GM18951 (cell line): ENCODE results near the gene HTR2B.
"Not testable (repeated sequence)": the region's sequence is repeated elsewhere in the genome, so short reads cannot be mapped to it uniquely, and the experiment has no call there.

ENCODE experiments used
- POLR2A ChIP-seq: IDR thresholded peaks from 4 replicates; pipeline ENCODE4 v1.6.1; 2011; ENCODE audit warnings: mild to moderate bottlenecking; ENCODE audit not compliant: insufficient read length, insufficient read depth; ENCODE audit errors: extremely low read depth
- in situ Hi-C: fragments of 300-500 bp; cut with MboI; formaldehyde crosslinking; loops from one replicate; pipeline ENCODE4 v1.12.0; 2022; ENCODE audit warnings: low sequenced_read_pairs, mixed read lengths, inconsistent platforms; ENCODE audit not compliant: unreplicated experiment

The HTR2B gene

DNA sequence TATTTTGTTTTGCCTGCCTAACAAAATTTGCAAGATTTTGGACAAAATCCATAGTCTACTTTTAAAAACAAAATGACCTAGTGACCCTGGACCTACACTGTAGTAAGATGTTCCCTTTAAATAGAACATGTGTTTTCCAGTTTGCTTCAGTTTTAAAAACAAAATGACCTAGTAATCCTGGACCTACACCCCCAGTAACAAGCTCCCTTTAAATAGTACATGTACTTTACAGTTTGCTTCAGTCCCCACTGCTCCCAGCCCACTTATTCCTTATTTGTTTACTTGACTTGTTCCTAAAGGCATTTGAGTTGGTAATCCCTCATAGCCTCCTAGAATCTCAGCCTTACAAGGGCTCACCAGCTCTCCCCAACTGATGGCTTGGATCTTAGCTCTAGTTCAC lies 34.5 kb upstream of the HTR2B start:
- in situ Hi-C loops: no loop called here
- no peak for TF ChIP-seq POLR2A

DNA sequence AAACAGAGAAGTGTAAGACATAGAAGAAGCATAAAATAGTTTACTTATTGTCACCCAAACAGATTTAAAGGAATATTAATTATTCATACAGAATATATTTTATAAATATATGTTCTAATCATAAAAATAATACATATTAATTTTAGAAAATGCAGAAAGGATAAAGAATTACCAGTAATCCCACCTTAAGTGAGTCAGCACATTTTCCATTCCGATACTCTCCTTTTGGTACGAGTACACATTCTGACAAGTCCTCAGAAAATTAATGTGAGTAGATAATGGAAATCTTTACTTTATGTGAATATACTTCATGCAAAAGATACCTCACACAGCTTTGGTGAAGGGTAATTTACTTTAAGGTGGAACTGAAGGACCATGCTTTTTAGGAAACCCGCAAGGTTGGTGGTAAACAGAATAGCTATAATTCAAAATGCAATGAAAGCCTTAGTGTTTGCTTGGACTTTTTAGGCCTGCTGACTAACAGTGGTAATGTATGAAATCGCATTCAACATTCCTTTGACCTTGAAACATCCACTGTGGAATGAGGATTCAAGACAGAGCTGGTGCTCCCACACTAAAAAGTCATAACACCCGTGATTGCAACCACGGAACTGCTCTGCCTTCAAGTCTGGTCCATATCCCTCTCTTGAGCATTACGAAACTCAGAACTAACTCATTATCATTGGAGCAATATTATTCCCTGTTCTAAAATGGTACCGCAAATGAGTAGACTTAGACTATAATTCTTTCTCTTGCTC lies 28.1 kb upstream of the HTR2B start:
- TF ChIP-seq POLR2A: no peak
- in situ Hi-C loops: no loop called here

DNA sequence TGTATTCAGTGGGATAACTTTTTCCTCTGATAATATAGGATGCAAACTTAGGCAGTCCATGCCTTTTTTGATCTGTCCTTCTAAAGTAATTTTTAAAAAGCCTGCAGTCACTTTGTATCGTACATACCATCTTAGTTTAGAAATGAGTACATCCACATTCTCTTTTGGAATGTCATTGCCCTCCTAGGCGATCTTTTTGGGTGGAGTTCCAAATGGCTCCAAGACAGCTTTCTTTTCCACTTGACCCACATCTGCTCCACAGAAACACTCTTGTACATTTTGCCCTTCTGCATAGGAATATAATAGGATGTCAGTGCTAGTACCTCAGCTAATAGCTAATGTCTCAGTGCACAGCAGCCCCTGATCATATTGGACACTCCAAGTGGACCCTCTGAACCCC lies 21.8 kb upstream of the HTR2B start:
- in situ Hi-C loops: no loop called here
- no peak for TF ChIP-seq POLR2A

DNA sequence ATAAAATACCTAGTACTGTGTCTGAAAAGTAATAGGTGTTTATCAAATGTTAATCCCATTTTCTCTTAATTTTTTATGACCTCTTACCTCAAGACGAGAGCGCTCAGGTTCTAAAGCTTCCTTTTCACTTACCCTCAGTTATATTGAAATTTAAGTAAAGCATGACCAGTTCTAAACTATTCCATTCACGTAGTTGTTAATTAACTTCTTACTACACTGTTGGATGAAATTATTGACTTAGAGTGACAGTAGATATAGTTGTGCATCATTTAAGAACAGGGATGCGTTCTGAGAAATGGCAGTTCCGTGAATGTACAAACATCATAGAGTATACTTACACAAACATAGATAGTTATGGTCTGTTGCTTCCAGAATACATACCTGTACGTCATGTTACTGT lies 20.1 kb upstream of the HTR2B start:
- in situ Hi-C loops: no loop called here
- TF ChIP-seq POLR2A: no peak

DNA sequence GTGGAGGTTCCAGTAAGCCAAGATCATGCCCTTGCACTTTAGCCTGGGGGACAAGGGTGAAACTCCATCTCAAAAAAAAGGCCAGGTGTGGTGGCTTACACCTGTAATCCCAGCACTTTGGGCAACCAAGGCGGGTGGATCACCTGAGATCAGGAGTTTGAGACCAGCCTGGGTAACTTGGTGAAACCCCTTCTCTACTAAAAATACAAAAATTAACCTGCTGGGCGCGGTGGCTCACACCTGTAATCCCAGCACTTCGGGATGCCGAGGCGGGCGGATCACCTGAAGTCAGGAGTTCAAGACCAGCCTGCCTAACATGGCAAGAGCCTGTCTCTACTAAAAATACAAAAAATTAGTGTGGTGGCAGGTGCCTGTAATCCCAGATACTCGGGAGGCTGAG lies 16.0 kb upstream of the HTR2B start:
- in situ Hi-C loops: not testable (repeated sequence)

DNA sequence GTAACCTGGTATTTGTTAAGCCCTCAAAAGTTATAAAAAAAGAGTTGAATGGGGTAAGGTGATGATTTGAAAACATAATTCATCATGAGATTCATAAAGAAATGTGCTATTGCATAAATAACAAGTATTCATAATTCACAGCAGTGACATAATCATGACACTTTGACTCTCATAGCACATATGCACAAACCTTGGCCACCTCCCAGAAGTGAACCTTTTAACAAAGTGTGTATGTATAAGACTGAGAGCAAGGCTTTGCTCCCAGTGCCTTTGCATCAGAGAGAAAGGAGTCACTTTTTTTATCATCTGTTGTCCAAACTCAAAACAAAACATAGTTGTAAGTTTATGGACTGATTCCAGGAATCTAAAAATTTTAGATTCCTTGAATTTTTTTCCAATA lies 15.0 kb upstream of the HTR2B start:
- TF ChIP-seq POLR2A: no peak
- in situ Hi-C loops: no loop called here

DNA sequence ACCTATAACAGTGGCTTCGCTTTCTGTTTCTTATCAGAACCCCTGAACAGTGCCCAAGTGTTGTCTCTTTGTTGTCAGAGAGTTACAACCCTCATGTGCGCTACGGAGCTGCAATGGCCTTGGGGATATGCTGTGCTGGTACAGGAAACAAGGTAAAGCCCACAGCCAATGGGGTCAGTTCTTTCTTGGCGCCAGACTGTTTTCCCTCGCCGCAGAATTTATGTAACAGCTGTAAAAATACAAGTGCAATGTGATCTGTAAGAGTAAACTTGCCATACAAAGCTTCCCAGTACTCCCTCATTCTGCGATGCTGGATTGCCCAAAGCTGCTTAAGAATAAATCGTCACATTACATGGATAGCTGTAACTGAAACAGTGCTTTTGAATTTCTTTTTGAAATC lies 13.9 kb upstream of the HTR2B start:
- in situ Hi-C loops: no loop called here
- TF ChIP-seq POLR2A: no peak

DNA sequence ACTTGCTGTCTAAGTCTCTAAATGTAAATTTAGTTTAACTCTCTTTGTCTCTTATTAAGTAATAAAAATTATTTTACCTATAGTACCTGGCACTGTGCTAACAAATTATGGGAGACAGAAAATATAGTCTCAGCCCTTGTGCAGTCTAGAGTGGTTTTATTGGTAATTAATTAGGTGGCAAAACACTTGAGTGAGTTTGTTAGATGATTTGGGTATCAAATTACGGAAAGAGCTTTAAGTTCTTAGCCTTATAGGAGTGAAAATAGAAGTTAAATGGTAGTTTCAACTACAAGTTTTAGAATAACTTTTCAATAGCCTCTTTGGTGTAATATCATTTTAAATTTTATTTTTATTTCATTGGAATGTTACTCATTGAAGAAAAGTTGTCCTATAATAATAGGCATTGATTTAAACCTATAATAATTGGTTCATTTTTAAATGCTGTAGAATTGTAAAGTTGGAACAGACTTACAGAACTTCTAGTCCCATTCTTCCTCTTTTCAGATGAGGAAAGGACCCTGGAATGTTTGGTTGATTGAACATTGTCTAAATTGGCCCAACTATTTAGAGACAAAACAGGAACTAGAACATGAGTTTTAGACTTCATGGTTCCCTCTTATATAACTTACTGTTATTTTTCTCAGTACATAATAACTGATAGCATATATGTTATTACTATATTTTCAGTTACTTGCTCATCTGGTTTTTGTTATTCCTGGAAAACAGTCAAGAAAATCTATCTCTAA lies 10.2 kb upstream of the HTR2B start:
- in situ Hi-C loops: no loop called here

DNA sequence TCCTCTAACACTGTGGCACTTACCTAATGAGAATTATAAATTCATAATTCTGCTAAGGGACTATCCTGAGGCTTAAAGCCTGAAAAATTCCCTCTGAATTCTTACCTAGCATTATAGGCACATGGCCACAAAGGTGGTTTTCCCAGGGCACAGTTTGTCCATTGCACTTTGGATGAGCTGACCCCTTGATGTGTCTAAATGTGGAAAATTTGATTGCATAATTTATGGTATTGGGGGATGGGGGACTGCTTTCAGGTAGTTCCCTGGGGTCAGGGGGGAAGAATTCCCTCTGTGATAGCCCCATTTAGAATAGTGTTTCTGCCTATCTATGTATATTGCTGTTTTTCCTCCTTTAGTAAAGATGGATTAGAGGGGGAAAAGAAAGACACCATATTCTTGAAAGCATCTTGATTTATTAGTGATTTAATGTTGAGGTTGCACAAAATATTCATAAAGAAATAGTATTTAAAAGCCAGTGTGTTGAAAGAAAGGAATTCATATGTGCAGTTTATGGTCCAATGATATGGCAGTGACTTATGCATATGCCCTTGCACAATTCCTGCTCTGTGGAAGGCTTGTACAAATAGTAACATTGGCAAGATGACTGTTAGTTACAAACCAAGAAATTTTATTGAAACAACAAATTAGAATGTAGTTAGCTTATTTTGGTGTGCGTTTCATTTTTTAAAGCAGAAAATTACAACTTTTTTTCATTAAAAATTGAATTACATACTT lies 8.7 kb upstream of the HTR2B start:
- TF ChIP-seq POLR2A: no peak
- in situ Hi-C loops: no loop called here

More for the DNA sequence above, 10.2 kb upstream of the HTR2B start:
- no peak for TF ChIP-seq POLR2A

DNA sequence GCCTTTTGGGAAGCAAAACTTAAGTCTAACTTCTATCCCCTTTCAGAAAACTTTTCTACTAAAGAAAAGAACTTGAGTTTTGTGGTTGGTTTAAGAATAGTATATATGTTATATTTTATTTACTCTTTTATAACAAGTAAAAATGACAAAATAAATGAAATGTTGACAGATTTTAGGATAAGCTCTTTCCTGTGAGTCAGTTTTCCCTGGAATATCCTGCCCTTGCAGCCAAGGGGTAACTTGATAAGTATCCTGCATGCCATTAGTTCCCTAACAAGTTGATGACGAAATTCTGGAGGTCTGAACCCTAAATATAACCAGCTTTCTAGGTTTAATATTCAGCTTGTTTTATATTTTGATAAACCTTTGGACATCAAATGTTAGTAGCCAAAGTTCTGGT lies 7.3 kb upstream of the HTR2B start:
- TF ChIP-seq POLR2A: no peak
- in situ Hi-C loops: no loop called here

DNA sequence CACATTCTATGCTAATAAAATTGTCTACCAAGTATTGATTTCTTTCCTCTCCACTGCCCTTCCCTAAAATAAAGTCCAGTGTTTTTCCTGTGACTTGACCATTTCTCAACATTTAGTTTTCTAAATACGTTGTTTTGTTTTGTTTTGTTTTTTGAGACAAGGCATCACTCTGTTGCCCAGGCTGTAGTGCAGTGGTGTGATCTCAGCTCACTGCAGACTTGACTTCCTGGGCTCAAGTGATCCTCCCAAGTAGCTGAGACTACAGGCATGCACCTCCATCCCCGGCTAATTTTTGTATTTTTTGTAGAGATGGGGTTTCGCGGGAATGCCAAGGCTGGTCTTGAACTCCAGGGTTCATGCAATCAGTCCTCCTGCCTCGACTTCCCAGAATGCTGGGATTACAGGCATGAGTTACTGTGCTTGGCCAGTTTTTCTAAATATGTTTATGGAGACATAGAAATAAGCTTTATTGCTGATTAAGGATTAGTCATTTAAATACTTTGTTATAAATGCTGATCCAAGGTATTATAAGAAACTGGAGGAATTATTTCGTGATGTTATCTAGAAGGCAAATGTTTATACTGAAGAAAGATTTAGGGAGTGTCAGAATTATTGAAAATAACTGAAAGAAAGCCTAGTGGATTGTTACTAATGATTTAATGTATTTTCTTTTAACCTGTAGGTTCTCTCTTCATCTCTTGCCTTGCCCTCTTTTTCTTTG lies 5.7 kb upstream of the HTR2B start:
- in situ Hi-C loops: no loop called here
- TF ChIP-seq POLR2A: no peak

DNA sequence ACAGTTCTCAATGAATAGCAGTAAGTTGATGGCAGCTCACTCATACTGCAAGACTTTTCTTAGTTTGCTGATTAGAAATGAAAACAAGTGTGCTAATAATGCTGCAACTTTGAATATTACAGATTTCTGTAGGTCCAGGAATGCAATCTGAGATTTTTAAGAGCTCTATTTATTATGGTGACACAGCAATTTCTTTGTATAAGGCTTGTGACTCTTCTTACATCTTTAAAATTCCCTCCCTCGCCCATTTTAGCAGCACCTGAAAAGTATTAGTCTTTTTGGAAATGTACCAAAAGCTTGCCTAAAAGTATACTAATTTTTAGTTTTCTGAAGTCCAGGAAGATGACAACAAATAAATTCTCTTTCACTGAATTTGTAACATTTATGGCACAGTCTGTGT lies 4.4 kb upstream of the HTR2B start:
- no peak for TF ChIP-seq POLR2A
- in situ Hi-C loops: no loop called here

DNA sequence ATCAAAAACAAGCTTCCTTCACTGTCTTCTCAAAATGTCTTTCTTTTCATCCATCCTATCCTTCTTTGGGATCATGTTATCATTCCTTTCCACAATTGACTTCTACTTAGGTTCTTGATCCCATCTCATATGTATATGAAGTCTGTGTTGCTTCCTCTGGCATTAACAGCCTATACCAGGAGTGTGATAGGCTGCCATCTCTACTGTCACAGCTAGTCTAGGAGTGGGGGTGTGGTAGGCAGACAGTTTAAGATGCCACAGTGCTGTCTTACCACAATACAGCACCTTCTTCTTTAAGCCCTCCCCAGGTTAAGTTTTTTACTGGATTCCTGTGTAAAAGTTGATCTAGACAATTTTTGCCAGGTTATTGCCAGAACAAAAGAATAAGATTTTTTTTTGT lies 3.7 kb upstream of the HTR2B start:
- in situ Hi-C loops: no loop called here
- no peak for TF ChIP-seq POLR2A
